MM.1S (cell line): Measurements from ENCODE around the gene PHLDB2.

Source experiments
- DNase-seq: peaks from one replicate; pipeline ENCODE4 v3.0.0-alpha.2; 2015
- H2AFZ ChIP-seq: fragments of 300-600 bp; sonication (generic); 2 replicates; pipeline ENCODE4 v1.6.0; 2016; ENCODE audit warnings: antibody characterized with exemption, low read length
- H3F3A ChIP-seq: fragments of 300-600 bp; sonication (generic); 2 replicates; pipeline ENCODE4 v1.6.1; 2016; ENCODE audit warnings: mild to moderate bottlenecking, antibody characterized with exemption, low read length, moderate library complexity, mixed read lengths; ENCODE audit not compliant: insufficient read depth
- H3K27ac ChIP-seq: fragments of 300-600 bp; sonication (generic); 2 replicates; pipeline ENCODE4 v1.5.1; 2016; ENCODE audit warnings: mild to moderate bottlenecking, low read length
- H3K27me3 ChIP-seq: fragments of 300-600 bp; sonication (generic); replicated peaks from 2 replicates; pipeline ENCODE4 v1.6.0; 2016; ENCODE audit warnings: low read length; ENCODE audit not compliant: insufficient read depth
- H3K36me3 ChIP-seq: fragments of 300-600 bp; sonication (generic); replicated peaks from 2 replicates; pipeline ENCODE4 v1.6.1; 2016; ENCODE audit warnings: mild to moderate bottlenecking, low read length, mixed read lengths; ENCODE audit not compliant: insufficient read depth
- H3K4me1 ChIP-seq: fragments of 300-600 bp; sonication (generic); 2 replicates; pipeline ENCODE4 v1.6.1; 2016; ENCODE audit warnings: low read length, mixed read lengths
- H3K4me2 ChIP-seq: fragments of 300-600 bp; sonication (generic); 2 replicates; pipeline ENCODE4 v1.6.0; 2016; ENCODE audit warnings: low read depth, low read length
- H3K4me3 ChIP-seq: fragments of 300-600 bp; sonication (generic); 2 replicates; pipeline ENCODE4 v1.5.1; 2016; ENCODE audit warnings: low read length, mixed read lengths
- H3K79me2 ChIP-seq: fragments of 300-600 bp; sonication (generic); 2 replicates; pipeline ENCODE4 v1.6.1; 2016; ENCODE audit warnings: mixed run types, low read length, mixed read lengths
- H3K9ac ChIP-seq: fragments of 300-600 bp; sonication (generic); 2 replicates; pipeline ENCODE4 v1.6.1; 2016; ENCODE audit warnings: low read length, mixed read lengths
- H3K9me2 ChIP-seq: fragments of 300-600 bp; sonication (generic); replicated peaks from 2 replicates; pipeline ENCODE4 v1.6.1; 2016; ENCODE audit warnings: mild to moderate bottlenecking, low read length, mixed read lengths; ENCODE audit not compliant: insufficient read depth
- H3K9me3 ChIP-seq: fragments of 300-600 bp; sonication (generic); replicated peaks from 2 replicates; pipeline ENCODE4 v1.6.1; 2016; ENCODE audit warnings: mild to moderate bottlenecking, low read length, mixed read lengths; ENCODE audit not compliant: insufficient read depth
- H4K20me1 ChIP-seq: fragments of 300-600 bp; sonication (generic); 2 replicates; pipeline ENCODE4 v1.6.1; 2016; ENCODE audit warnings: mild to moderate bottlenecking, low read length, moderate library complexity, mixed read lengths; ENCODE audit not compliant: insufficient read depth
- EZH2 ChIP-seq: fragments of 300-600 bp; sonication (generic); optimal IDR thresholded peaks from 2 replicates; pipeline ENCODE3; 2017; ENCODE audit warnings: low read depth, mild to moderate bottlenecking, antibody characterized with exemption, low read length, mixed read lengths
- EZH2phosphoT487 ChIP-seq: fragments of 300-600 bp; sonication (generic); IDR thresholded peaks from 2 replicates; pipeline ENCODE4 v1.6.1; 2018; ENCODE audit warnings: antibody characterized with exemption, low read length
- TF ChIP-seq, protein P1 (sequence below): fragments of 300-600 bp; sonication (generic); IDR thresholded peaks from 2 replicates; pipeline ENCODE4 v1.5.1; 2016; ENCODE audit warnings: antibody characterized with exemption, low read length, mixed read lengths

The PHLDB2 gene

DNA sequence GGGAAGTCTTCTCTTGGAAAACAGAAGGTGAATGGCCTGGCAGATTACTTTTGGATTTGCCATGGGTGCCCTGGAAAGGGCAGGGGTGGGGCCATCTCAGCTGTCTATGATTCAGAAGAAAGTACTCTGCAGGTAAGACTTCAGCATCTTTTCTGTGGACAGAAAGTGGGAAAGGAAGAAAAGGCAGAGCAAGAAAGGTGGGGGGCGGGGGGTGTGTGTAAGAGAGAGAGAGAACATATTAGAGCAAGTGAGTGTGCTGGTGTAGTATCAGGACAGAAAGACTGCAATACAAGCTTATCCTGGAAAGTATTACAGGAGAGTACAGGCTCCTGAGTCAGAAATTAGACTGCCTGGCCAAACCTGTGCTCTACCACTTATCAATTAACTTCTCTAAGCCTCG lies 145.1 kb downstream of the PHLDB2 start:
- Histone ChIP-seq H3K27me3 (no peaks in the 10 kb centered on the region), H3K9ac (no peak overlapping the region), H3K27ac (no peak overlapping the region), H3K36me3 (no peaks in the 10 kb centered on the region), H3K9me3 (no peaks in the 10 kb centered on the region), H3F3A (no peaks in the 10 kb centered on the region), H3K4me3 (no peak overlapping the region), H2AFZ (no peak overlapping the region), H3K79me2 (no peaks in the 10 kb centered on the region), H3K4me2 (no peak overlapping the region), H3K4me1 (no peaks in the 10 kb centered on the region), H3K9me2 (no peaks in the 10 kb centered on the region), H4K20me1 (no peaks in the 10 kb centered on the region)
- no peak for DNase-seq
- TF ChIP-seq, protein P1, sequence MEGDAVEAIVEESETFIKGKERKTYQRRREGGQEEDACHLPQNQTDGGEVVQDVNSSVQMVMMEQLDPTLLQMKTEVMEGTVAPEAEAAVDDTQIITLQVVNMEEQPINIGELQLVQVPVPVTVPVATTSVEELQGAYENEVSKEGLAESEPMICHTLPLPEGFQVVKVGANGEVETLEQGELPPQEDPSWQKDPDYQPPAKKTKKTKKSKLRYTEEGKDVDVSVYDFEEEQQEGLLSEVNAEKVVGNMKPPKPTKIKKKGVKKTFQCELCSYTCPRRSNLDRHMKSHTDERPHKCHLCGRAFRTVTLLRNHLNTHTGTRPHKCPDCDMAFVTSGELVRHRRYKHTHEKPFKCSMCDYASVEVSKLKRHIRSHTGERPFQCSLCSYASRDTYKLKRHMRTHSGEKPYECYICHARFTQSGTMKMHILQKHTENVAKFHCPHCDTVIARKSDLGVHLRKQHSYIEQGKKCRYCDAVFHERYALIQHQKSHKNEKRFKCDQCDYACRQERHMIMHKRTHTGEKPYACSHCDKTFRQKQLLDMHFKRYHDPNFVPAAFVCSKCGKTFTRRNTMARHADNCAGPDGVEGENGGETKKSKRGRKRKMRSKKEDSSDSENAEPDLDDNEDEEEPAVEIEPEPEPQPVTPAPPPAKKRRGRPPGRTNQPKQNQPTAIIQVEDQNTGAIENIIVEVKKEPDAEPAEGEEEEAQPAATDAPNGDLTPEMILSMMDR: no peak
- no peak for TF ChIP-seq EZH2
- TF ChIP-seq EZH2phosphoT487: no peak

DNA sequence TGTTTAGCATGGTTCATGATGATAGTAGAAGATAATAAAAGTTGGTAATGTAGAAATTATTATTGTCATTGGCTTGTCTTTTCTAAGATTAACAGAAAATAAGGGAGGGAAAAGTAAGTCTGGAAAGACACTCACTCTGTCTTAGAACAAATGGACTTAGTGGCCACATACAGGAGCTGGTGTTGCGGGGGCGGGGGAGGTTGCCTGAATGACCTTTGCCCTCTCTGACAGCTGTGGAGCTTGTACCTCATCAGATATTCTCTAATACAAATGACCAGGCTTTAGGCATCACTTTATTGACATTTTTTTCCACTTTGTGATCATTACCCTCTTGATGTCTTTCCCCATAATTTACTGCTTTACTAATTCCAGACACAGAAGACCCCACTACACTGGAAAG lies 145.6 kb downstream of the PHLDB2 start:
- no peak for DNase-seq
- Histone ChIP-seq H3K27me3 (no peaks in the 10 kb centered on the region), H3K27ac (no peak overlapping the region), H3K4me3 (no peak overlapping the region), H3F3A (no peaks in the 10 kb centered on the region), H3K9me2 (no peaks in the 10 kb centered on the region), H4K20me1 (no peaks in the 10 kb centered on the region), H3K9ac (no peak overlapping the region), H2AFZ (no peak overlapping the region), H3K79me2 (no peaks in the 10 kb centered on the region), H3K9me3 (no peaks in the 10 kb centered on the region), H3K4me1 (no peaks in the 10 kb centered on the region), H3K4me2 (no peak overlapping the region), H3K36me3 (no peaks in the 10 kb centered on the region)
- no peak for TF ChIP-seq EZH2phosphoT487

DNA sequence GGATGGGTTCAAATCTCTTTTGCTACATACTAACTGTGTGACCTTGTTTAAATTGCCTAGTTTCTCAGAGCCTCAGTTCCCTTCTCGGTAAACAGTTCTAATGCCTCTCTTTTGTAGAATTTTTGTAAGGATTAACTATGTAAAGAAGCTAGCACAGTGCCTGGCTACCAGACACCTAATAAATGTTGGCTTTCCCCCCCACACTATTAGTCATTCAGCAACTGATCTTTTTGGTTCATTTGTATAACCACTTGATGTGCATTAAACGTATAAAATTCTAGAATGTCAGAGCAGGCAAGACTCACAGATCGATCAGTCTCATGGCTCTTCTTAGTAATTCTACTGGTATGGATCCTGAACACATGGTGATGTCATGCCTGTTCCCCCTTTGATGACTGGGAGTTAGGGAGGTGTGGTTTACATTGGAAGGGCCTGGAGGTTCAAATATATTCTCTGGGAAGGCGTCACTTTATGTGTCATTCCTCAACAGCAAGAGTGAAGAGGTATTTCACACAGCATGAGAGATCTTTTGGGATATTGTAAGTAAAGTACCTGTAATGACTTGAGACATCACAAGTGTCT lies 146.1 kb downstream of the PHLDB2 start:
- no peak for DNase-seq
- no peaks in the 10 kb centered on the region for H3K9me2 ChIP-seq
- no peak overlapping the region for H3K4me3 ChIP-seq
- no peaks in the 10 kb centered on the region for H3K4me1 ChIP-seq
- H3K4me2 ChIP-seq: no peak overlapping the region
- H2AFZ ChIP-seq: no peak overlapping the region
- H3K79me2 ChIP-seq: no peaks in the 10 kb centered on the region
- no peaks in the 10 kb centered on the region for H3F3A ChIP-seq
- no peaks in the 10 kb centered on the region for H3K27me3 ChIP-seq
- no peaks in the 10 kb centered on the region for H3K36me3 ChIP-seq
- H4K20me1 ChIP-seq: no peaks in the 10 kb centered on the region
- no peaks in the 10 kb centered on the region for H3K9me3 ChIP-seq
- no peak overlapping the region for H3K27ac ChIP-seq
- TF ChIP-seq, protein P1: no peak
- TF ChIP-seq EZH2phosphoT487 (no peak), EZH2 (no peak)
- no peak overlapping the region for H3K9ac ChIP-seq

DNA sequence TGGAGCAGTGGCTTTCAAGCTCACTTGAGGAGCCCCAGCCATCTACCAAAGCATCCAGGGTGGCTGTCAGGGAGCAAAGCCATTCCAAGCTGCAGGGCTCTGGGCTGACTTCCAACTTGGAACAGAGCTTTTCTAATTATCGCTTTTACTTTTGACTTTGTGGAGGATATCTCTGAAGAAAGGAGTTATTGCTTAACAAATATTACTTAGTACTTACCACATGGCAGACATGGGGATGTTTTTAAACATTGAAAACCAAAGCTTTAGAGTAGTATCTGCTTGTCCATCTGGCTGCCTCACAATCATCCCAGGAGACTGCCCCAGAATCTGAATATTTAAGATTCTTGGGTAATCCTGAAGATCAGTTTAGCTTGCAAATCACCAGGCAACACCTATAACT lies 148.6 kb downstream of the PHLDB2 start:
- no peak for DNase-seq
- no peaks in the 10 kb centered on the region for H3K36me3 ChIP-seq
- H3K4me1 ChIP-seq: no peaks in the 10 kb centered on the region
- H3K4me2 ChIP-seq: no peak overlapping the region
- TF ChIP-seq, protein P1: no peak
- no peak for TF ChIP-seq EZH2phosphoT487
- TF ChIP-seq EZH2: no peak
- no peak overlapping the region for H3K9ac ChIP-seq
- H3K4me3 ChIP-seq: no peak overlapping the region
- H3K9me3 ChIP-seq: no peaks in the 10 kb centered on the region
- no peaks in the 10 kb centered on the region for H3K79me2 ChIP-seq
- no peaks in the 10 kb centered on the region for H4K20me1 ChIP-seq
- no peaks in the 10 kb centered on the region for H3K27me3 ChIP-seq
- no peak overlapping the region for H3K27ac ChIP-seq
- H3F3A ChIP-seq: no peaks in the 10 kb centered on the region
- H2AFZ ChIP-seq: no peak overlapping the region
- no peaks in the 10 kb centered on the region for H3K9me2 ChIP-seq
